Mucosa of rectum (tissue), 2 donors: ENCODE data around the gene TRPV5.

Experiments used
- H3K27ac ChIP-seq, 2 donors: one replicate each; pipeline ENCODE4 v1.7.0; 2013; ENCODE audit warnings: inconsistent platforms in 2 of 2, low read depth in 2 of 2, low read length in 2 of 2
- H3K27me3 ChIP-seq, 2 donors: one replicate each; pipeline ENCODE4 v1.7.0; 2013; ENCODE audit warnings: low read length in 2 of 2; ENCODE audit not compliant: control insufficient read depth in 2 of 2, insufficient read depth in 2 of 2
- H3K36me3 ChIP-seq, 2 donors: one replicate each; pipeline ENCODE4 v1.7.0; 2013; ENCODE audit warnings: low read length in 2 of 2; ENCODE audit not compliant: control insufficient read depth in 2 of 2, insufficient read depth in 2 of 2
- H3K4me1 ChIP-seq, 2 donors: one replicate each; pipeline ENCODE4 v1.7.0; 2013; ENCODE audit warnings: low read length in 2 of 2, mild to moderate bottlenecking in 1 of 2; ENCODE audit not compliant: control insufficient read depth in 2 of 2, insufficient read depth in 2 of 2
- H3K4me3 ChIP-seq, 2 donors: one replicate each; pipeline ENCODE4 v1.7.0; 2013; ENCODE audit warnings: low read length in 2 of 2
- H3K9ac ChIP-seq, 2 donors: one replicate each; pipeline ENCODE4 v1.7.0; 2013; ENCODE audit warnings: low read length in 2 of 2, low read depth in 1 of 2, mild to moderate bottlenecking in 1 of 2
- H3K9me3 ChIP-seq, 2 donors: one replicate each; pipeline ENCODE4 v1.7.0; 2013; ENCODE audit warnings: low read length in 2 of 2; ENCODE audit not compliant: control insufficient read depth in 2 of 2
- donor health status: healthy.
- donor health status: Normal muscosa, but diverticular disease.

TRPV5 gene

GRCh38 chr7:142941541-142941940, 8.0 kb upstream of the TRPV5 start:
- Histone ChIP-seq H3K4me3 (no peak overlapping the region), H3K27ac (no peak overlapping the region), H3K27me3 (no peaks in the 10 kb centered on the region), H3K36me3 (no peaks in the 10 kb centered on the region), H3K4me1 (no peaks in the 10 kb centered on the region), H3K9ac (no peak overlapping the region), H3K9me3 (no peaks in the 10 kb centered on the region)

GRCh38 chr7:142940966-142941535, 7.5 kb upstream of the TRPV5 start:
- no peak overlapping the region for H3K27ac ChIP-seq
- no peaks in the 10 kb centered on the region for H3K27me3 ChIP-seq
- no peaks in the 10 kb centered on the region for H3K4me1 ChIP-seq
- H3K36me3 ChIP-seq = no peaks in the 10 kb centered on the region
- no peak overlapping the region for H3K9ac ChIP-seq
- H3K4me3 ChIP-seq = no peak overlapping the region
- H3K9me3 ChIP-seq = no peaks in the 10 kb centered on the region

- H3K27ac ChIP-seq = no peak within 1 kb of the TSS
- H3K27me3 ChIP-seq = no peaks in the 10 kb centered on the region
- no peak within 1 kb of the TSS for H3K4me3 ChIP-seq
- no peaks in the 10 kb centered on the region for H3K4me1 ChIP-seq
- no peak within 1 kb of the TSS for H3K9ac ChIP-seq
- no peaks in the 10 kb centered on the region for H3K9me3 ChIP-seq
- H3K36me3 ChIP-seq = no peaks in the 10 kb centered on the region
These were observed 5.8 kb upstream of the TRPV5 start, which contains the start of gene LLCFC1 for GRCh38 chr7:142939226-142939910. Gene LLCFC1, plus strand, starts transcription at chr7:142939484. Its CDS starts 138 bp downstream, at chr7:142939622.

- no peak overlapping the region for H3K27ac ChIP-seq
- no peak overlapping the region for H3K4me3 ChIP-seq
- H3K4me1 ChIP-seq = no peaks in the 10 kb centered on the region
- no peak overlapping the region for H3K9ac ChIP-seq
- no peaks in the 10 kb centered on the region for H3K36me3 ChIP-seq
- H3K27me3 ChIP-seq = no peaks in the 10 kb centered on the region
- no peaks in the 10 kb centered on the region for H3K9me3 ChIP-seq
These were observed 5.1 kb upstream of the TRPV5 start for GRCh38 chr7:142938611-142939010.

- Histone ChIP-seq H3K9me3 (no peaks in the 10 kb centered on the region), H3K4me3 (no peak overlapping the region), H3K4me1 (no peaks in the 10 kb centered on the region), H3K27me3 (no peaks in the 10 kb centered on the region), H3K9ac (no peak overlapping the region), H3K27ac (no peak overlapping the region), H3K36me3 (no peaks in the 10 kb centered on the region)
These were observed 2.5 kb upstream of the TRPV5 start for GRCh38 chr7:142935941-142936565.

GRCh38 chr7:142934056-142934455, 510 bp upstream of the TRPV5 start:
- Histone ChIP-seq H3K4me3 (no peak overlapping the region), H3K36me3 (no peaks in the 10 kb centered on the region), H3K27me3 (no peaks in the 10 kb centered on the region), H3K9me3 (no peaks in the 10 kb centered on the region), H3K27ac (no peak overlapping the region), H3K9ac (no peak overlapping the region), H3K4me1 (no peaks in the 10 kb centered on the region)

- no peaks in the 10 kb centered on the region for H3K4me1 ChIP-seq
- H3K9me3 ChIP-seq = no peaks in the 10 kb centered on the region
- H3K9ac ChIP-seq = no peak overlapping the region
- no peak overlapping the region for H3K27ac ChIP-seq
- H3K4me3 ChIP-seq = no peak overlapping the region
- no peaks in the 10 kb centered on the region for H3K36me3 ChIP-seq
- H3K27me3 ChIP-seq = no peaks in the 10 kb centered on the region
These were observed 462 bp downstream of the TRPV5 start for GRCh38 chr7:142933092-142933475.

- Histone ChIP-seq H3K9me3 (no peaks in the 10 kb centered on the region), H3K27me3 (no peaks in the 10 kb centered on the region), H3K4me1 (no peaks in the 10 kb centered on the region), H3K9ac (no peak overlapping the region), H3K27ac (no peak overlapping the region), H3K36me3 (no peaks in the 10 kb centered on the region), H3K4me3 (no peak overlapping the region)
These were observed 1.0 kb downstream of the TRPV5 start for GRCh38 chr7:142932386-142933091.

GRCh38 chr7:142930126-142930730, 3.3 kb downstream of the TRPV5 start:
- no peaks in the 10 kb centered on the region for H3K4me1 ChIP-seq
- no peaks in the 10 kb centered on the region for H3K9me3 ChIP-seq
- no peaks in the 10 kb centered on the region for H3K27me3 ChIP-seq
- H3K9ac ChIP-seq = no peak overlapping the region
- H3K4me3 ChIP-seq = no peak overlapping the region
- no peak overlapping the region for H3K27ac ChIP-seq
- H3K36me3 ChIP-seq = no peaks in the 10 kb centered on the region

- Histone ChIP-seq H3K36me3 (no peaks in the 10 kb centered on the region), H3K9me3 (no peaks in the 10 kb centered on the region), H3K9ac (no peak overlapping the region), H3K27ac (no peak overlapping the region), H3K4me1 (no peaks in the 10 kb centered on the region), H3K27me3 (peaks cover 0 to 3% of the 10 kb centered on the region in 2 donors), H3K4me3 (no peak overlapping the region)
These were observed 5.6 kb downstream of the TRPV5 start for GRCh38 chr7:142927949-142928348.
